H1 (cell line): Measurements from ENCODE around the gene BAD. TPM values are rescaled to one million over a fixed set of nuclear protein-coding genes. Genes with fewer than 3 reads are reported as not detected.

ENCODE experiments used
- CTCF ChIA-PET: fragments of 300-600 bp; sonication (Branson Sonifier 250); formaldehyde crosslinking; loops from one replicate; lab custom pipeline; 2021; ENCODE audit not compliant: partially characterized antibody; lab: Charles Lee
- POLR2A ChIA-PET: fragments of 300-600 bp; sonication (Branson Sonifier 250); formaldehyde crosslinking; loops from one replicate; lab custom pipeline; 2021; ENCODE audit warnings: inconsistent platforms; ENCODE audit not compliant: partially characterized antibody; lab: Charles Lee
- DNase-seq, 2 experiments: peaks; one replicate each; pipeline versions ENCODE4 v3.0.0 to v3.0.0-alpha.2; 2010 to 2022; ENCODE audit warnings: low spot score in 2 of 2, low read depth in 1 of 2, mixed read lengths in 1 of 2
- FAIRE-seq: peaks from 2 replicates; lab custom pipeline; 2011; peaks lifted over from hg19 to GRCh38; lab: Jason Lieb, UNC
- H2AFZ ChIP-seq: 2 replicates; pipeline ENCODE4 v1.8.1; 2012; ENCODE audit warnings: low read length, inconsistent platforms
- H2AK5ac ChIP-seq: 2 replicates; pipeline ENCODE4 v1.6.1; 2013; ENCODE audit warnings: low read depth, low read length
- H2BK120ac ChIP-seq: replicated peaks from 2 replicates; pipeline ENCODE3; 2013; ENCODE audit warnings: low read depth, low read length, inconsistent platforms
- H2BK12ac ChIP-seq: 2 replicates; pipeline ENCODE4 v1.6.1; 2013; ENCODE audit warnings: low read depth, low read length
- H2BK15ac ChIP-seq: 2 replicates; pipeline ENCODE4 v1.6.1; 2013; ENCODE audit warnings: low read length
- H2BK20ac ChIP-seq: 2 replicates; pipeline ENCODE4 v1.6.1; 2013; ENCODE audit warnings: low read length
- H2BK5ac ChIP-seq: 2 replicates; pipeline ENCODE4 v1.6.1; 2013; ENCODE audit warnings: low read depth, low read length
- H3K14ac ChIP-seq: 2 replicates; pipeline ENCODE4 v1.6.1; 2013; ENCODE audit warnings: inconsistent platforms; ENCODE audit not compliant: insufficient read length
- H3K18ac ChIP-seq: 2 replicates; pipeline ENCODE4 v1.6.1; 2013; ENCODE audit warnings: low read length; ENCODE audit errors: extremely low read depth
- H3K23ac ChIP-seq: 2 replicates; pipeline ENCODE4 v1.6.1; 2013; ENCODE audit warnings: inconsistent platforms; ENCODE audit not compliant: insufficient read length
- H3K23me2 ChIP-seq: 2 replicates; pipeline ENCODE4 v1.6.1; 2013; ENCODE audit warnings: low read depth, low read length
- H3K27ac ChIP-seq: 2 replicates; pipeline ENCODE4 v1.6.1; 2011; ENCODE audit warnings: low read depth, low read length, inconsistent platforms
- H3K27me3 ChIP-seq, 4 experiments: replicated peaks in 1 of 4; 1 replicate in 1 of 4; 2 replicates in 3 of 4; pipeline versions ENCODE4 v1.6.1 to v1.8.1; 2011 to 2013; ENCODE audit warnings: low read length in 3 of 4, mild to moderate bottlenecking in 3 of 4, inconsistent platforms in 2 of 4, mixed read lengths in 2 of 4, moderate library complexity in 1 of 4; ENCODE audit not compliant: control insufficient read depth in 3 of 4, insufficient read depth in 3 of 4; ENCODE audit errors: extremely low read depth in 1 of 4
- H3K36me3 ChIP-seq, 4 experiments: 2 replicates each; pipeline versions ENCODE4 v1.6.1 to v1.8.1; 2011 to 2013; ENCODE audit warnings: mild to moderate bottlenecking in 4 of 4, low read length in 3 of 4, moderate library complexity in 2 of 4, control low read depth in 1 of 4, inconsistent platforms in 1 of 4; ENCODE audit not compliant: insufficient read depth in 4 of 4, control insufficient read depth in 2 of 4
- H3K4ac ChIP-seq: replicated peaks from 2 replicates; pipeline ENCODE3; 2013; ENCODE audit warnings: low read length, low read depth, mixed read lengths, inconsistent platforms; ENCODE audit not compliant: insufficient read length
- H3K4me1 ChIP-seq, 4 experiments: replicated peaks in 1 of 4; 1 replicate in 1 of 4; 2 replicates in 3 of 4; pipeline versions ENCODE4 v1.6.1 to v1.8.1; 2011 to 2013; ENCODE audit warnings: low read length in 3 of 4, inconsistent platforms in 2 of 4, mixed read lengths in 1 of 4; ENCODE audit not compliant: insufficient read depth in 4 of 4, control insufficient read depth in 3 of 4
- H3K4me2 ChIP-seq, 2 experiments: 2 replicates each; pipeline versions ENCODE4 v1.6.1 to v1.8.1; 2011 to 2013; ENCODE audit warnings: low read depth in 2 of 2, low read length in 2 of 2, control low read depth in 1 of 2, inconsistent platforms in 1 of 2, mild to moderate bottlenecking in 1 of 2; ENCODE audit not compliant: insufficient read depth in 1 of 2
- H3K4me3 ChIP-seq, 4 experiments: fragments of 200-600, 300-600 bp in 1 of 4; sonication (generic), shearing (Covaris generic), sonication (Bioruptor Twin) in 1 of 4; 2 replicates each; pipeline versions ENCODE4 v1.5.1 to v1.8.1; 2011 to 2016; ENCODE audit warnings: low read length in 4 of 4, low read depth in 3 of 4, control low read depth in 2 of 4, inconsistent platforms in 2 of 4, mild to moderate bottlenecking in 2 of 4, mixed read lengths in 1 of 4, moderate library complexity in 1 of 4; ENCODE audit not compliant: insufficient read depth in 2 of 4; ENCODE audit errors: extremely low read depth in 1 of 4
- H3K56ac ChIP-seq: replicated peaks from 2 replicates; pipeline ENCODE3; 2013; ENCODE audit warnings: low read depth, mild to moderate bottlenecking, mixed read lengths, low read length, inconsistent platforms; ENCODE audit not compliant: insufficient read length
- H3K79me1 ChIP-seq: 2 replicates; pipeline ENCODE4 v1.6.1; 2013; ENCODE audit warnings: low read depth, low read length, control low read depth
- H3K79me2 ChIP-seq, 2 experiments: 2 replicates each; pipeline versions ENCODE4 v1.6.1 to v1.8.1; 2012 to 2013; ENCODE audit warnings: low read length in 2 of 2, mild to moderate bottlenecking in 2 of 2, inconsistent platforms in 1 of 2; ENCODE audit not compliant: insufficient read depth in 2 of 2, control insufficient read depth in 1 of 2
- H3K9ac ChIP-seq, 4 experiments: replicated peaks in 1 of 4; 1 replicate in 1 of 4; 2 replicates in 3 of 4; pipeline versions ENCODE4 v1.6.1 to v1.8.1; 2011 to 2013; ENCODE audit warnings: low read depth in 3 of 4, low read length in 3 of 4, control low read depth in 2 of 4, mild to moderate bottlenecking in 2 of 4, moderate library complexity in 2 of 4, inconsistent platforms in 1 of 4; ENCODE audit errors: extremely low read depth in 1 of 4
- H3K9me3 ChIP-seq, 2 experiments: 2 replicates each; pipeline versions ENCODE4 v1.6.1 to v1.8.1; 2012 to 2013; ENCODE audit warnings: mild to moderate bottlenecking in 2 of 2, moderate library complexity in 2 of 2, control low read depth in 1 of 2, inconsistent platforms in 1 of 2, low read depth in 1 of 2, low read length in 1 of 2, mixed read lengths in 1 of 2; ENCODE audit not compliant: insufficient read depth in 2 of 2
- H4K20me1 ChIP-seq, 2 experiments: replicated peaks in 1 of 2; 2 replicates each; pipeline versions ENCODE3 to v1.8.1; 2011 to 2013; ENCODE audit warnings: inconsistent platforms in 2 of 2, low read length in 2 of 2, mild to moderate bottlenecking in 1 of 2; ENCODE audit not compliant: insufficient read depth in 2 of 2, control insufficient read depth in 1 of 2
- H4K5ac ChIP-seq: 2 replicates; pipeline ENCODE4 v1.6.1; 2013; ENCODE audit warnings: low read length, low read depth, mixed read lengths, inconsistent platforms; ENCODE audit not compliant: insufficient read length
- H4K8ac ChIP-seq: 2 replicates; pipeline ENCODE4 v1.8.0; 2013; ENCODE audit warnings: mild to moderate bottlenecking, moderate library complexity, low read length, inconsistent platforms; ENCODE audit not compliant: insufficient read depth; ENCODE audit errors: extremely low read depth
- H4K91ac ChIP-seq: replicated peaks from 2 replicates; pipeline ENCODE3; 2013; ENCODE audit warnings: low read length, mixed read lengths, inconsistent platforms; ENCODE audit not compliant: insufficient read length
- WGBS, 2 experiments: shearing (Covaris generic) in 1 of 2; methylation state at CpG; one replicate each; pipeline versions ENCODE4 v1.1.6 to v1.1.7; 2013 to 2015; ENCODE audit warnings: low lambda C conversion rate in 2 of 2, mixed read lengths in 2 of 2, inconsistent platforms in 1 of 2, low coverage in 1 of 2, missing lambda C conversion rate in 1 of 2; ENCODE audit not compliant: insufficient replicate concordance in 2 of 2, insufficient coverage in 1 of 2, insufficient read length in 1 of 2; ENCODE audit errors: extremely low coverage in 1 of 2, missing lambda C conversion rate in 1 of 2; 5-methylcytosine and 5-hydroxymethylcytosine counted together
- polyA plus RNA-seq, 7 experiments: library from polyadenylated mRNA; depleted of rRNA in 3 of 7; stranded (reverse) in 5 of 7; unstranded in 2 of 7; fragments of >200 nt in 5 of 7; fragments of 200-250 nt in 2 of 7; gene quantifications; 1 replicate in 5 of 7; 2 replicates in 1 of 7; 4 replicates in 1 of 7; pipeline versions ENCODE4 v1.2.1 to v1.2.3, GENCODE V29; 2011 to 2013; ENCODE audit warnings: missing spikeins in 2 of 7, mixed read lengths in 2 of 7
- total RNA-seq: library from RNA; stranded (reverse); fragmentation: NEBNext Ultra II Directional; extraction: Animal tissue kit (Norgen Biotek cat#: 25700); gene quantifications from 2 replicates; pipeline ENCODE4 v1.2.1, GENCODE V29; 2021

The BAD gene
- total and polyA plus RNA-seq, 2 of the 8 experiments (the other 6 are each of a cell fraction or from before 2014, with no cell fraction given) = 23.1 to 33.7 TPM

GRCh38 chr11:64313491-64314145 lies 29.2 kb upstream of the BAD start:
- no peak overlapping the region for H4K5ac ChIP-seq
- ChIA-PET CTCF (interaction anchor here (1.1 to 20.8 kb wide), 6 partner anchors 10 to 337 kb away, joined by 3 to 614 read pairs (median 6); partner anchors contain the start of gene CCDC88B), POLR2A (interaction anchor here (0.5 to 6.6 kb wide), 9 partner anchors 9 to 66 kb away, joined by 3 to 61 read pairs (median 3); no protein-coding TSS in a partner anchor)
- peaks cover 0 to 5% (median 2%) of the 10 kb centered on the region in 4 experiments; a peak in 4 of 7 replicates for H3K4me1 ChIP-seq
- H3K36me3 ChIP-seq = peaks cover 0 to 16% (median 10%) of the 10 kb centered on the region in 4 experiments; a peak in 7 of 8 replicates
- H3K4ac ChIP-seq = no peak overlapping the region
- H3K9ac ChIP-seq = no peak overlapping the region
- H4K8ac ChIP-seq = no peak overlapping the region
- H3K27ac ChIP-seq = no peak overlapping the region
- H3K4me3 ChIP-seq = no peak overlapping the region
- H3K23ac ChIP-seq = no peak overlapping the region
- no peak overlapping the region for H3K18ac ChIP-seq
- H3K9me3 ChIP-seq = no peaks in the 10 kb centered on the region
- no peak overlapping the region for H2BK12ac ChIP-seq
- H2BK5ac ChIP-seq = no peak overlapping the region
- no peak overlapping the region for H2BK20ac ChIP-seq
- peaks cover 0 to 3% of the 10 kb centered on the region in 2 experiments for H4K20me1 ChIP-seq
- H3K79me2 ChIP-seq = peaks cover 0 to 12% of the 10 kb centered on the region in 2 experiments; a peak in 2 of 4 replicates
- H3K27me3 ChIP-seq = no peaks in the 10 kb centered on the region
- no peak overlapping the region for H3K14ac ChIP-seq
- no peak overlapping the region for H4K91ac ChIP-seq
- no peak overlapping the region for H3K56ac ChIP-seq
- DNase-seq = no peak
- no peak for FAIRE-seq
- no peak overlapping the region for H2AFZ ChIP-seq
- peaks cover 2% of the 10 kb centered on the region; the same call in 1 of the 2 replicates for H3K23me2 ChIP-seq
- no peak overlapping the region for H2BK120ac ChIP-seq
- H2BK15ac ChIP-seq = no peak overlapping the region
- no peak overlapping the region for H3K4me2 ChIP-seq
- peaks cover 5% of the 10 kb centered on the region; the same call in 1 of the 2 replicates for H3K79me1 ChIP-seq
- 98% methylated on average over 15 of the region's 18 CpGs; no CpG with 5 or more reads in 1 of the 2 experiments for WGBS, 2 experiments
- H2AK5ac ChIP-seq = no peak overlapping the region
